Measurements from ENCODE around the gene GNAI2.
A peak's percentile ranks its signal among the peaks of the same experiment; 100 is the strongest.
"Not testable (repeated sequence)": the region's sequence is repeated elsewhere in the genome, so short reads cannot be mapped to it uniquely, and the experiment has no call there.

The GNAI2 gene

DNA sequence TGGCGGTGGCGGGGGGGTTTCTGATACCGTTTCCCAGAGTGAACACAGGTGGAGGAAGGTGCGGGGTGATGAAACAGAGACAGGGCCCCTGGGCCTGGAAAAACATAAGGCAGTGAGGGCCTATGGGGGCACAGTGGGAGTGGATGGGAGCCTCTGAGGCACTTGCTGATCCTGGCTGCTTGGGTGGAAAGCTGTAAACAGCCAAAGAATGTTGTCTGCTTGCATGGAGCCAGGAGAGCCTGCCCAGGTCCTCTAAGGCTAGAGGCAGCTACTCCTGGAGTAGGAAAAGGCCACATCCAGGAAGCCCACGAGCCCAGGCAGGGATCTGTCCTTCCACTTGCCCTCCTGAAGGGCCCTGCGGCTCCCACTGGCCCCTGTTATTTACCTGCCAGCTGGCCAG, 30.0 kb downstream of the GNAI2 start:
- no peak for FAIRE-seq

DNA sequence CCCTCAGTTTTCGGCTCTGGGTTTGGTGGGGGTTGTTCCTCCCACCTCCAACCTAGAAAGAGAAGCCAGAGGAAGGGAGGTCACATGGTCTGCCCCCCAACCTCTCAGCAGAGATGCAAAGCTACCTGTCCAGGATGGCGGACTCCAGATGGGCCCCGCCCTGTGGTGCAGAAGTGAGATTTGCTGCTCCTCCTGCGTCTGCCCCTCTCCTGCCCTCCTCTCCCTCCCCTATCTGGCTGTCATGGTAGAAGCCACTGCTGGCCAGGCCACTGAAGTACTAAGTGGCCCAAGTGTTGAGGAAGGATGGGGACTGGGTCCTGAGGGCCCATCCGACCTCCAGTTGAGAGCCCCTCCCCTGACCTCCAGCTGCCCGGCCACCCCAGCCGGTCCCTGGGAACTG, 30.8 kb downstream of the GNAI2 start:
- no peak for FAIRE-seq

GRCh38 chr3:50267280-50267913, 31.4 kb downstream of the GNAI2 start:
- FAIRE-seq = no peak

GRCh38 chr3:50268276-50268675, 32.3 kb downstream of the GNAI2 start:
- no peak for FAIRE-seq

- no peak for FAIRE-seq
Observed at GRCh38 chr3:50268703-50269451, 32.9 kb downstream of the GNAI2 start, which contains the start of gene SEMA3B. SEMA3B (plus strand) TSS chr3:50269147; CDS start chr3:50269241, 94 bp downstream.

DNA sequence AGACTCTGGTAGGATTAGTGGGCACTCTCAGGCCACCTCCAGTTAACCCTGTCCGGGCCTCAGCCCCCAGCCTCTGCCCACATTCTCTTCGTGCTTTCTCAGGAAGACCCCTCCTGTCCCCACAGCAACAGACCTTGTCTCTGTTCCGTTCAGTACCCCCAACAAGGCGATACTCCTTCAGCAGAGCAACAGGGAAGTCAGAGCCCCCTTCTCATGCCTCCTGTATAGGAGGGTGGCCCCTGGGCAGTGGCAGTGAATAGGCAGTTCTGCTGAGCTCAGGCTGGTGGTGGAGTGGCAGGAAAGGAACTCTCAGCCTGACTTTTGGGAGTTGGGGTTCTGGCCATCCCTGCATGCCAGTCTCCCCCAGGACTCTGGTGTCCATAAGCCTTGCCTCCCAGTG, 33.5 kb downstream of the GNAI2 start:
- FAIRE-seq = no peak

- no peak for FAIRE-seq
Observed at GRCh38 chr3:50269977-50270413, 34.0 kb downstream of the GNAI2 start.

DNA sequence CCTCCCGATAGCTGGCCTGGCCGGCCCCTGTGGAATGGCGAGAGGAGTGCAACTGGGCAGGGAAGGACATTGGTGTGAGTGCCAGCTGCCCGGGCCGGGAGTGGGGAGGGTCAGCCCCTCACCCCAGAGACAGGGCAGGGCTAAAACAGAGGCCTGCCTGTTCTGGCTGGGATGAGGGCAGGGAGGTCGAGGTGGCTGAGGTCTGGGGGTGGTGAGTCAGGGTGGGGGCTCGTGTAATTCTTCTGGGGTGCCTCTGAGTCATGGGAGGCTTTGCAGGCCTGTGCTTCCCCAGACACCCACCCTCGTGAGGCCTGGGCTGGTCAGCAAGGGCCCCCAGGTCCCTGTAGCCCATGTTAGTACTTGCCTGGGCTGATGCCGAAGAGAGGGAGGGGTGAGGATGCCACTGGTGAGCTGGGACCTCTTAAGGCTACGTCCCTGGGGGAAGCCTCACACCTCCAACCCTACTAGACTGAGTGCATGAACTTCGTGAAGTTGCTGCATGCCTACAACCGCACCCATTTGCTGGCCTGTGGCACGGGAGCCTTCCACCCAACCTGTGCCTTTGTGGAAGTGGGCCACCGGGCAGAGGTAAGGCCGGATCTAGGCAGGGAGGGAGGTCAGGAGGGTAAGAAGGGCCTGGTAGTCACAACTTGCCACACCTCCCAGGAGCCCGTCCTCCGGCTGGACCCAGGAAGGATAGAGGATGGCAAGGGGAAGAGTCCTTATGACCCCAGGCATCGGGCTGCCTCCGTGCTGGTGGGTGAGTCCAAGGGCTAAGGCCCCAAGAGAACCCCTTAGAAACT, 34.6 kb downstream of the GNAI2 start:
- FAIRE-seq = no peak

GRCh38 chr3:50271314-50271936, 35.4 kb downstream of the GNAI2 start:
- no peak for FAIRE-seq

GRCh38 chr3:50272538-50272910, 36.5 kb downstream of the GNAI2 start:
- FAIRE-seq = not testable (repeated sequence)

DNA sequence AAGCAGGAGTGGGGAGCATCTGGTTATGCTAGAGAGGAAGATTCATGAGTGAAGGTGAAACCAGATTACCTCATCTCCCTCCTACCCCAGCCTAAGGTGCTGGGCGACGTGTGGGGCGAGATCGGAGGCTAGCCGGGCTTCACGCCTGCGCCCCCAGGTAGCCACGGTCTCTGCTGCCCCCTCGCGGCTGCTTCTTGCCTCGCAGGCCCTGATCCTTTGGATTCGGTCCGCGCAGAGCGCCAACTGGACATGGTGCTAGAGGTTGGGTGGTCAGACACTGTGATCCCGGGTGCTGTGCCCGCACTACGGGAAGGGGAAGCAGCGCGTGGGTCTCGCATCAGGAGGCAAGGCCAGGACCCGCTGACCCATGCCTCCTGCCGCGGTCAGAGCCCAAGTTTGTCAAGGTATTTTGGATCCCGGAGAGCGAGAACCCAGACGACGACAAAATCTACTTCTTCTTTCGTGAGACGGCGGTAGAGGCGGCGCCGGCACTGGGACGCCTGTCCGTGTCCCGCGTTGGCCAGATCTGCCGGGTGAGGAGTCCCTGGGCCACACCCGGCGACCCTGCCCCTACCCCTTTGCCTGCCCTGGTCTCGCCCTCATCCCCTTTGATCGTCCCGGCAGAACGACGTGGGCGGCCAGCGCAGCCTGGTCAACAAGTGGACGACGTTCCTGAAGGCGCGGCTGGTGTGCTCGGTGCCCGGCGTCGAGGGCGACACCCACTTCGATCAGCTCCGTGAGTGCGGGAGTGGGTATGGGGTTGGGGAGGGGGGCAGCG, 37.1 kb downstream of the GNAI2 start:
- peak; percentile 87 for FAIRE-seq

DNA sequence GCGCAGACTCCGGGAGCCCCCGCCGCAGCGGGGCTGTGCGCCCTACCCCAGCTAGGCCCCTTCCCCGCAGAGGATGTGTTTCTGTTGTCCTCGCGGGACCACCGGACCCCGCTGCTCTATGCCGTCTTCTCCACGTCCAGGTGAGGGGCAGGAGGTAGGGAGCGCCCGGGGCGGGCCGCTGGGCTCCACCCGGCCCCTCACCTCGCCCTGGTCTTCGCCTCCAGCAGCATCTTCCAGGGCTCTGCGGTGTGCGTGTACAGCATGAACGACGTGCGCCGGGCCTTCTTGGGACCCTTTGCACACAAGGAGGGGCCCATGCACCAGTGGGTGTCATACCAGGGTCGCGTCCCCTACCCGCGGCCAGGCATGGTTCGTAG, 37.7 kb downstream of the GNAI2 start:
- FAIRE-seq = no peak

DNA sequence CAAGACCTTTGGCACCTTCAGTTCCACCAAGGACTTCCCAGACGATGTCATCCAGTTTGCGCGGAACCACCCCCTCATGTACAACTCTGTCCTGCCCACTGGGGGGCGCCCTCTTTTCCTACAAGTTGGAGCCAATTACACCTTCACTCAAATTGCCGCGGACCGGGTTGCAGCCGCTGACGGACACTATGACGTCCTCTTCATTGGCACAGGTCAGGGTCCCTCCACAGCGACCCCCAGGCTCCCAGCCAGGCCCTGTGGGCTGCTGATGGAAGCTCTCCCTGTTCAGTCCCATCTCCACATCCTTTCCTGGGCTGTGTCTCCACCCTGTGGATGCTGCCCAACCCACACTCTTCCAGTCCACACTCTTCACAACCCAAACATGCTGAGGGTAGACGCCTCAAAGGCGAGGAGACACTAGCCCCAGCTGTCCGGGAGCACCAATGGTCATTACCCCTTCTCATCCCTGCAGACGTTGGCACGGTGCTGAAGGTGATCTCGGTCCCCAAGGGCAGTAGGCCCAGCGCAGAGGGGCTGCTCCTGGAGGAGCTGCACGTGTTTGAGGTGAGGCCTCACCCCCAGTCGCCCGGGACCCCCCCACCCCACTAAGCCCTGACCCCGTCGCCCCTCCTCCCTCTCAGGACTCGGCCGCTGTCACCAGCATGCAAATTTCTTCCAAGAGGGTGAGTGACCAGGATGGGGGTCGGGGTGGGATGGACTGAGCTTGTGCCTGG, 38.5 kb downstream of the GNAI2 start:
- peak; percentile 11 for FAIRE-seq

GRCh38 chr3:50275141-50275995, 39.4 kb downstream of the GNAI2 start:
- no peak for FAIRE-seq

DNA sequence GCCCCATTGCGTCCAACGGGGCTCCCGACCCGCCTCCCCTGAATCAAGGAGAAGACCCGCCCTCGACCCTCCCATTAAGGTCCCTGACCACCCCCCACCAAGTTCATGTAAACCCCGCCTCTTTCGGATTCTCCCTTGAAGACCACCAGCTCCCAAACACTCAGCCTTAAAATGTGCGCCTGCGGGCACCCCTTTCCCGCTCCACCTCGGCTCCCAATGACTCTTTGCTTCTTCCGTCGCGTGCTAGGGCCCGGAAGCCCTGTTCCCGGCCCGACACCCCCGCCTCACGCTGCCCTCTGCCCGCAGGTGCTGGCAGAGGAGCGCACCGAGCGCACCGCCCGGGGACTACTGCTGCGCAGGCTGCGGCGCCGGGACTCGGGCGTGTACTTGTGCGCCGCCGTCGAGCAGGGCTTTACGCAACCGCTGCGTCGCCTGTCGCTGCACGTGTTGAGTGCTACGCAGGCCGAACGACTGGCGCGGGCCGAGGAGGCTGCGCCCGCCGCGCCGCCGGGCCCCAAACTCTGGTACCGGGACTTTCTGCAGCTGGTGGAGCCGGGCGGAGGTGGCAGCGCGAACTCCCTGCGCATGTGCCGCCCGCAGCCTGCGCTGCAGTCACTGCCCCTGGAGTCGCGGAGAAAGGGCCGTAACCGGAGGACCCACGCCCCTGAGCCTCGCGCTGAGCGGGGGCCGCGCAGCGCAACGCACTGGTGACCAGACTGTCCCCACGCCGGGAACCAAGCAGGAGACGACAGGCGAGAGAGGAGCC, 40.2 kb downstream of the GNAI2 start:
- no peak for FAIRE-seq

DNA sequence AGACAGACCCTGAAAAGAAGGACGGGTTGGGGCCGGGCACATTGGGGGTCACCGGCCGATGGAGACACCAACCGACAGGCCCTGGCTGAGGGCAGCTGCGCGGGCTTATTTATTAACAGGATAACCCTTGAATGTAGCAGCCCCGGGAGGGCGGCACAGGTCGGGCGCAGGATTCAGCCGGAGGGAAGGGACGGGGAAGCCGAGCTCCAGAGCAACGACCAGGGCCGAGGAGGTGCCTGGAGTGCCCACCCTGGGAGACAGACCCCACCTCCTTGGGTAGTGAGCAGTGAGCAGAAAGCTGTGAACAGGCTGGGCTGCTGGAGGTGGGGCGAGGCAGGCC, 40.7 kb downstream of the GNAI2 start:
- FAIRE-seq = no peak

GRCh38 chr3:50278123-50278879, 42.3 kb downstream of the GNAI2 start:
- FAIRE-seq = no peak

- no peak for FAIRE-seq
Observed at GRCh38 chr3:50278880-50279224, 42.8 kb downstream of the GNAI2 start, which contains the start of gene LSMEM2. LSMEM2 (plus strand) TSS chr3:50279087; CDS start chr3:50279114, 27 bp downstream.
